GM19239 (cell line): ENCODE data around the gene OR4D9.
"Not testable (repeated sequence)": the region's sequence is repeated elsewhere in the genome, so short reads cannot be mapped to it uniquely, and the experiment has no call there.

Experiments
- DNase-seq: peaks from one replicate; pipeline ENCODE4 v3.0.0; 2011; ENCODE audit warnings: low spot score; ENCODE audit not compliant: insufficient read length
- FAIRE-seq: peaks from 2 replicates; lab custom pipeline; 2011; peaks lifted over from hg19 to GRCh38; lab: Jason Lieb, UNC

The OR4D9 gene

DNA sequence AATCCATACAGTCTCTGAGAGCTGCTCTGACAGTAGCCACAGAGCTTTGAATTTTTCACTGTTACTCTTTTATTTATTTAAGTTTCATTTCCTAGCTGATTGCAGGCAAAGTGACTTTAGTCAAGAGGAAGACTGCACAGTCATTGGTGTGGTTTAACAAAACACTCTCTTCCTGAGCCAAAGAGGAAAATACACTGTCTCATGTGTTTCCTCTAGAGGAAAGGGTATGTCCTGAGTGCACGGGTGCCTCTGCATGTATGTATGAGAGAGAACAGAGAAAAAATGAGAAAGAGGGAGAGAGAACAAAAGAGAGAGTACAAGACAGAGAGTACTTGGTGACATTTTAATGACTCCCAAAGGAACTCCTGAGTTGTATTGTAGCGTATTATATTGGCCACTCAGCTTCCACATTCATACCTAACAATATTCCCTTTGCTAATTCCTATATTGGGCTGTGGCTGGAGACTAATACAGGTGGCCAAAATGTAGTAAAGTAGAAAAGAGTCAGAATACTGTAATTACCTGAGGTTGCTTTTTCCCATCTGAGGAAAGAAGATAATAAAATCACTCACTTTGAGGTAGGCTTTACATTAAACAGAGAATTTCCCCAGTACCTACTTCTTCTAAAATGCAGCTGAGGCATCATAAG, at the start of gene OR4D9:
Gene OR4D9, plus strand, starts transcription at position 599 of the 649 bp plus-strand sequence. CDS start 3,374 bp downstream, outside the sequence.
- DNase-seq (no peak), FAIRE-seq (no peak)

DNA sequence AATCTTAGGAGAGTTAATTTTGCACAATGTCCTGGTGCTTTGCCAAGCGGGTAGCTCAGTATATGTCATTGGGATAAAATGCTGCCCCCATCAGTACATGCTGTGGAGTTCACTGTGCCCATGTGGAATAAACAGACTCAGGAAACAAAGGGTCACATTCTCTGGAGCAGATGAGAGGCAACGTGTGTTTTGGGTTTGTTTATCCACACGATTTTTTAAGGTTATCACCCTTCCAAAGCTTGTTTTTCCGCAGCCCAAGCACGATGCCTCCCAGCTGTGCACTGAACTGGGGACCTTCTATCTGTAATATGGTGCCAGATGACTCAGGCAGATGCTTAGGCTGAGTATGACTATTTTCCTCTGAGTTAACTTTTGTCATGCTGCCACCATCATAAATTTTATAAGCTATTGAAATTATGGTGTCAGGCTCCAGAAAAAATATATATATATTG, 48.1 kb upstream of the OR4D9 start:
- DNase-seq: no peak
- FAIRE-seq: no peak

DNA sequence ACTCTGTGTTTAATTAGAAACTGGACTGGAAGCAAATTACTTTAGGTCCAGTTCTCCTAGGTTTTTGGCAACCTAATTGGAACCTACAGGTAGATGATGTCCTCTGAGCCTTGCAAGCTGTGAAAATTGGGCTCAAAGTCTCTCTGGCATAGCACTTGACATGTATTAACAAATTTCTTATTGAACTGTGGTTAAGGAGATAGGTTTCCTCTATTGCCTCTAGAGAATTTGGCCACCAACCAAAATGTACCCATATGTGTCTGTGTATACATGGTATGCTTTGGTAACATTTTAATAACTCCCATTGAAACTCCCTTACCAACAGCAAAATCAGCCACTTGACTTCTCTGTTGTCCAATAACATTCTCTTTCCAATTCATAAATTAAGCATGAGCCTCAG, 38.3 kb upstream of the OR4D9 start, which contains the start of gene OR4D10:
Gene OR4D10, plus strand, starts transcription at position 301 of the 400 bp plus-strand sequence. CDS start 4,115 bp downstream, outside the sequence.
- FAIRE-seq (no peak), DNase-seq (no peak)

DNA sequence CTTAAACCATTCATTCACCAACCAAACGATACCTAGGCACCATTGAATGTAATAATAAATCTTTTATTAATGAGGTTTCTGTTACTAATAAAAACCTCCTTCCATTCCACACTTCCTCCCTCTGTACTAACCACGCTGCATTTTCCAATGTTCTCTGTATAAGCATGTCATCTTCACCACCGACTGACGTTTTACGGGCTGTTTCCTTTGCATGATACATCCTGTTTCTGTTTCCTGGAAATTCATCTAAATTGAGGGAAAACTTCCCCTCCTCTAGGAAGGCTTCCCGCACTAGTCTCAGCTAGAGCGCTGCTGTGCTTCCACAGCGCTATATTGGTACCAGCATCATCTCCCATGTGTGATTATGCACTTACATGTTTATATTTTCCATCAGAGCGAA, 36.2 kb upstream of the OR4D9 start:
- FAIRE-seq: no peak
- DNase-seq: no peak

DNA sequence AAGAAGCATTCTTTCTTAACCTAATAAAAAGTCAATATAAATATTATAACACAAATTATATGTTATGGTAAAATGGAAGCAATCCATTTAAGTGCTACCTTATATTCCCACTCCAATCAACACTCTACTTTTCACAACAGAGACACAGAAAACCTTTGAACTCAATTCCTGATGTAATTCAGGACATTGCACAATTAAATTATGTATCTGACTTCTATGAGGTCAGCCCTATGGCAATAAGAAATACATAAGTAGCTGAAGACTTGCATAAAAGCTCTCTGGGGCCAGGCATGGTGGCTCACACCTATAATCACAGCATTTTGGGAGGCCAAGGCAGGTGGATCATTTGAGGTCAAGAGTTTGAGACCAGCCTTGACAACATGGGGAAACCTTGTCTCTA, 31.4 kb upstream of the OR4D9 start:
- no peak for DNase-seq
- FAIRE-seq: no peak

DNA sequence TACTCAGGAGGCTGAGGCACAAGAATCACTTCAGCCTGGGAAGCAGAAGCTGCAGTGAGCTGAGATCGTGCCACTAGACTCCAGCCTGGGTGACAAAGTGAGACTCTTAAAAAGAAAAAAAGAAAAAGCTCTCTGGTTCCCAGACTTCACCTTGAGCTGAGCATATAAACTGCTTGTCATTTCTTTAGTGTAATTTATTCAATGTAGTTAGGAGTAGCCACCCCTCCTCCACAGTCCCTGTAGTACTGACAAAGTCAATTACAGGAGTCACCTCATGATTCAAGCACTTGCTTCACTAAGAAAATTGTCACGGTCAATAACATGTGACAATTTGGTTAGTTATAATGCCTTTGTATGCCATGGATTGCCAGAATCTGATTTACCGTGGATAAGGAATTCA, 31.0 kb upstream of the OR4D9 start:
- DNase-seq (no peak), FAIRE-seq (no peak)

DNA sequence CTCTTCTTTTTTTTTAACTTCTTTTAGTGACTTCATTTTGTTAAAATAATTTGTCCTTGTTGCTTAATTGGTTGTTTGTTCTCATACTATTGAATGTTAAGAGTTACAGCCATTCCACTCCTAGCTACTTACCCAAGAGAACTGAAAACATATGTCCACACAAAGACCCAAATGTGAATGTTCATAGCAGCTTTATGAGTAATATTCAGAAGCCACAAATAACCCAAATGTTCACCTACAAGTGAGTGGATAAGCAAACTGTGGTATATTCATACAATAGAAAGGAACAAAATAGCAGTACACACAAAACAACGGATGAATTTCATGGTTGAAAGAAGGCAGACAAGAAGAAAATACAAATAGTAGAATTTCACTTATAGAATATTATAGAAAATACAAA, 9.4 kb upstream of the OR4D9 start:
- FAIRE-seq: no peak
- DNase-seq: no peak

DNA sequence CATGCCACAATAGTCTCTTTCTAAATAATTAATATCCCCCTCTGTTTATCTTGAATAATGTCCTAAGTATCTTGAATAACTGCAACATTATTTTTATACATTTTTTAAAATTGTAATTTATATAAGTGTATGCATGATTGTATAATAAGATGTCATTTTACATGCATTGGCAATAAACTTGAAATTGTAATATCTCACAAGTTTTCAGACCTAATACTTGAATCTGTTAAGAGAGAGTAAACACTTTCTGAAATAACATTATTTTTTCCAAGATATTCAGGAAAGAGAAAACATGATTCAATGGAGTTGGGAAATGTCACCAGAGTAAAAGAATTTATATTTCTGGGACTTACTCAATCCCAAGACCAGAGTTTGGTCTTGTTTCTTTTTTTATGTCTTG, 8.1 kb upstream of the OR4D9 start, which contains the start of gene OR4D11:
Gene OR4D11, plus strand, starts transcription at position 301 of the 400 bp plus-strand sequence. Its CDS starts 0 bp downstream, at position 301.
- FAIRE-seq: no peak

DNA sequence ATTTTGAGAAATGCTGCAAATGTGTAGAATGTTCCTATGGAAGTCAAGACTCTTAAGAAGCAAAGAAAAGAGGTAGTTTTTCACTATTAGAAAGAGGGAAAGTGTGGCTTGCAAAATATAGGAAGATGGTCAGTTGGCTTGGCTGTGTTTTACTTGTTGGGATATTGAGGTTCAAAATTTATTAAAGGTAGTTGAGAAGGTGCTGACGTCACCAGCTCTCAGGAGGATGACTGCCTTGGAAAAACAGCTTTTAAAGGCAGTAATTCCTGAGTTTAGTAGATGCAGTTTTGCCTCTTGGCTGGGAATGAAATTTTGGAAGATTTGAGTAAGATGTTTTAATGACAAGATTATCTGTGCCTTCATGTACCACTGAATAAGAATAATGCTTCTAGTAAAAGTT, 336 bp downstream of the OR4D9 start:
- DNase-seq (no peak), FAIRE-seq (no peak)

More for the DNA sequence above, 8.1 kb upstream of the OR4D9 start, which contains the start of gene OR4D11:
- no peak for DNase-seq

DNA sequence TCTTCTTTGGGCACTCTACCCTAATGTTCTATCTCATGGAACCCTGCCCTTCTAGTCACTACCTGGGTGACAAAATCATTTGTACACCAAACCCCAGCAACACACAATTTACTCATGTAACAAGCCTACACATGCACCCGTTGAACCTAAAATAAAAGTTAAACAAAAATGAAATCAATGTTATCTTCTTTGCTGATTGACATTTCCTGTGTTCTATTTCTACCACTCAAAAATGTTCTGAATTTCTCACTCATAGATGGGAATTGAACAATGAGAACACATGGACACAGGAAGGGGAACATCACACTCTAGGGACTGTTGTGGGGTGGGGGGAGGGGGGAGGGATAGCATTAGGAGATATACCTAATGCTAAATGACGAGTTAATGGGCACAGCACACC, 8.8 kb downstream of the OR4D9 start:
- FAIRE-seq, DNase-seq: not testable (repeated sequence)

DNA sequence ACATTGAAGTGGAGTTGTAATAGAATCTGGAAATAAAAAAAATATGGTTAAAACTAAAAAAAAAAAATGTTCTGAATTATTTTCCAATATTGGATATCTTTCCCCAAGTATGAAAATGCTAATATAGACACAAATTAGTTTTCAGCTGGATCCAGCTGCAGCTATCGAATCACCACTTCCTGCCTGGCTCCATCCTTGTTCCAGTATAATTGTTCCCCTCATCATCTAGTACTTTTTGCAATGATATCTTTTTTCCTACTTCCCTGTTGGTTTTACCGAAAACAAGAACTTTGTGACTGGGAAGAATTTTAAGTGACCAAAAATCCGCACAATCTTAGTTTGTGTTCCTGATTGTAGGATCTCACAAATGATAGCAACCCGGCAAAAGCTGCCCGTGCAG, 9.4 kb downstream of the OR4D9 start:
- FAIRE-seq: peak; percentile 76
- no peak for DNase-seq

DNA sequence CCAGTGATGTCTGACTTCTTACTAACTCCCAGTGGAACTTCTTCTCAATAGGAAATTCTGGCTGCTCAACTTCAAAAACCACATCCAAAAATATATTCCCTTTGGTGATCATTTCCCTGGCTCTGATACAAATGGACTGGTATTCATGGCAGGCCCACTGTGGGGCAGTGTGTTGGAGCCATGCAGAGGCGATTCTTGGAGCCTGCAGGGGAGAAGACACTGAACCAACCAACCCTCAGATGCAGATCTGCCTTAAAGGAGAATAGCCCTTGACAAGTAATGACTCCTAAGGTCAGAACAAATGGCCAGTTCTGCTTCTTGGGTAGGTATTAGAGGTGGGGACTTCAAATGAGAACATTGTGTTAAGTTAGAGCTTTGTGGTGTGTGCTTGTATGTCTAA, 12.2 kb downstream of the OR4D9 start:
- no peak for FAIRE-seq
- DNase-seq: no peak

DNA sequence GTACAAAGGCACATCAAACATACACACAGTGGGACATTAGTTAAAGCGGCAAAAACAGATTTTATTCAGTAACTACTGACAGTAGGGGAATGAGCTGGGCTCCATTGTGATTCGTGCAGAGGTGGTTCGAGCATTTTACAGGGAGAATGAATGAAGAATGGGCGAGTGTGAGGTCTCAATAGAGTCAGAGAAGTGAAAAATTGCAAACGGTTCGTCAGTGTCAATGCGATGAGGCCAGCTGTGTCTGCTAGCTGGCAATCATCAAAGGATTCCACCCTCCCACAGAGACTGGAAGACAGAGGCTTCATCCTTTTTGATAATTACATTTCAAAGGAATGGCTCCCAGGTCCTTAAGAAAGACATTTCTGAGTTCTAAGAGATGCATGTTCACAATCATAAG, 17.4 kb downstream of the OR4D9 start:
- DNase-seq: no peak
- no peak for FAIRE-seq

DNA sequence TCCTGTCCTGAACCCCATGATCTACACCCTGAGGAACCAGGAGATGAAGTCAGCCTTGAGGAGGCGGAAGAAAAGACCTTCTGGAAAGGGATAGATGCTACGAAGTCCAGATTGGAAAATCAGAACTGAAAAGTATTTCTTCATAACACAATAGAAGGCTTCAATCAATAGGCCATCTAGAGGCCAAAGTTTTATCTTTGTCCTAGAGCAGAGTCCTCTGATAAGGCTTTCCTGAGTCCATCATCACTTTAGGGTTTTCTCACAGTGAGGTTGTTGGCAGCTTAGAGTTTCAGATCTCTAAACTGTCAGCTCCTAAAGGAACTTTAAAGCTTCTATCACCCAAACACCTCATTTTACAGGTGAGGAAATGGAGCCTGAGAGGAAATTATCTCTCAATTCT, 21.3 kb downstream of the OR4D9 start:
- FAIRE-seq (no peak), DNase-seq (no peak)

DNA sequence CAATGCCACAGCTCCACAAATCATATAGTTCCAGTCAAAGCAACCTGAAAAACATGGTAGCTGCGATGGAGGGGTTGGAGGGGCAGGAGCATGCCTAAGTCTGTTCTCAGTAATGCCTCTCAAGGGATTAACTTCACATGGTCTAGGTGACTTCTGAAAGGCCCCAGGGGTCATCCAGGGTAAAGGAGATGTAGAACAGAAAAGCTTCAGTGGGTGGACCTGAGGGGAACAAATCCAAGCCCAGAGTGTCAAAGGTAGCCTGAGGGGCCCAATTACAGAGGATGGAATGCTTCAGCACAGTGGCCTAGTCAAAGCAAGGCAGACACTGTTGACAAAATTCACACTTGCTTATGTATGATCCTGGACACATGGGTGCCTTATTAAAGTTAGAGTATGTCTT, 23.3 kb downstream of the OR4D9 start:
- FAIRE-seq (no peak), DNase-seq (no peak)

DNA sequence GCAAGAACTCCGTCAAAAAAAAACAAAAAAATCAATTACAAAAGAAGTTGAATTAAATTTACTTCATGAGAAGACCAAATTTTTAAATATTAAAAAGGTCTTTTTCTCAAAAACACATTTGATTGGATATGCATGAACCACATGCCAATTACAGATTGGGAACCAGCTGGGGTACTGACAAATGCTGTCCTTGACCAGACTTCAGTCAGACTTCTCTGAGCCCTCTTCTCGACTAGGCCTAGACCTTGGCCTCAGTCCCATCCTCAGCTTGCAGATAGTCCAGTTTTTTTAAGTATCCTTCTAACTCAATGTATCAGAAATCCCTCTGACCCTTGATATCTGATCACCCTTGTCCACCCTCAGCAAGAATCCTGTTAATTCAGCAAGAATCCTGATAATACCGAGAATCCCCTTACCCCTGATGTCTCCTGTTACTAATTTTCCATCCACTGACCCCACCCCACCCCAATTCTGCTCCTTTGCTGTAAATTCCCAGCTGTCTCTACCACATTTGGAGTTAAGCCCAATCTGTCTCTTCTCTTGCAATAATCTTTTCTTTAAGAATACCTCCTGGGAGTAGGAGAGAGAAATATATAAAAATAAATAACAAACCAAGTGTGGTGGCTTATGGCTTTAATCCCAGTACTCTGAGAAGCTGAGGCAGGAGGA, 30.9 kb downstream of the OR4D9 start:
- no peak for FAIRE-seq
- no peak for DNase-seq

DNA sequence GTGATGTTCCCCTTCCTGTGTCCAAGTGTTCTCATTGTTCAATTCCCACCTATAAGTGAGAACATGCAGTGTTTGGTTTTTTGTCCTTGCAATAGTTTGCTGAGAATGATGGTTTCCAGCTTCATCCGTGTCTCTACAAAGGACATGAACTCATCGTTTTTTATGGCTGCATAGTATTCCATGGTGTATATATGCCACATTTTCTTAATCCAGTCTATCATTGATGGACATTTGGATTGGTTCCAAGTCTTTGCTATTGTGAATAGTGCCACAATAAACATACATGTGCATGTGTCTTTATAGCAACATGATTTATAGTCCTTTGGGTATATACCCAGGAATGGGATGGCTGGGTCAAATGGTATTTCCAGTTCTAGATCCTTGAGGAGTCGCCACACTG, 32.4 kb downstream of the OR4D9 start:
- FAIRE-seq, DNase-seq: not testable (repeated sequence)

DNA sequence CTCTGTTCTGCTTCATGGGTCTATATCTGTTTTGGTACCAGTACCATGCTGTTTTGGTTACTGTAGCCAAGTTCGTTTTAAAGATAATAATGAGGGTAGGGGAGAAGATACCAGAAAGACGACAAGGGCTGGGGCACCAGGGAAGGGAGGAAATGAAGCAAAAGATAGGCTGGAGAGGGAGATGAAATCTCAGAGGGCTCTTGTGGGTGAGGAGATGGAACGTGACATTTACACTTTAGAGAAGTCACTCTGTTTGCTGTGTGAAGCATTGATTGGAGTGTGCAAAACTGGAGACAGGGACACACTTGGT, 33.5 kb downstream of the OR4D9 start:
- FAIRE-seq (no peak), DNase-seq (no peak)

DNA sequence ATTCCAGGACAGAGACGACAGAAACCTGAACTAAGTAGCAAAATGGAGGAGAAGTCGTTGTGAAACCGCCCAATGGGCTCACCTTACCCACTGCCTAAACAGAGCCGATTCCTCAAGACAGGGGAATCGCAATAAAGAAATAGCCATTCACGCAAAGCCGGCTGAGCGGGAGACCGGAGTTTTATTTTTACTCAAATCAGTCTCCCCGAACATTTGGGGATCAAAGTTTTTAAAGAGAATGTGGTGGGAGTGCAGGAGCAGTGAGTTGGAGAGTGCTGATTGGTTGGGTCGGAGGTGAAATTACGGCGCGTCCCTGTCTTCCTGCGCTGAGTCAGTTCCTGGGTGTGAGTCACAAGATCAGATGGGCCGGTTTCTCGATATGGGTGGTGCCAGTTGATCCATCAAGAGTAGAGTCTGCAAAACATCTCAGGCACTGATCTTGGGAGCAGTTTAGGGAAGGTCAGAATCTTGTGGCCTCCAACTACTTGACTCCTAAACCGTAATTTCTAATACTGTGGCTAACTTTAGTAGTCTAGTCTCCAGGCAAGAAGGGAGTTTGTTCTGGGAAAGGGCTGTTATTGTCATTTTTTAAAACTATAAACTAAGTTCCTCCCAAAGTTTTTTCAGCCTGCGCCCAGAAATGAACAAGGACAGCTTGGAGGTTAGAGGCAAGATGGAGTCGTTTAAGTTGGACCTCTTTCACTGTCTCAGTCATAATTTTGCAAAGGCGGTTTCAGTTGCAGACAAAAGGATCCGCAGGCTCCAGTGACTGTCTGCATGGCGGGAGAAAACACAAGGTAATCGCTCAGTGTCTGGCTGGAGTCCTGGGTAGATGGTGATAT, 34.1 kb downstream of the OR4D9 start:
- no peak for FAIRE-seq
- DNase-seq: no peak

DNA sequence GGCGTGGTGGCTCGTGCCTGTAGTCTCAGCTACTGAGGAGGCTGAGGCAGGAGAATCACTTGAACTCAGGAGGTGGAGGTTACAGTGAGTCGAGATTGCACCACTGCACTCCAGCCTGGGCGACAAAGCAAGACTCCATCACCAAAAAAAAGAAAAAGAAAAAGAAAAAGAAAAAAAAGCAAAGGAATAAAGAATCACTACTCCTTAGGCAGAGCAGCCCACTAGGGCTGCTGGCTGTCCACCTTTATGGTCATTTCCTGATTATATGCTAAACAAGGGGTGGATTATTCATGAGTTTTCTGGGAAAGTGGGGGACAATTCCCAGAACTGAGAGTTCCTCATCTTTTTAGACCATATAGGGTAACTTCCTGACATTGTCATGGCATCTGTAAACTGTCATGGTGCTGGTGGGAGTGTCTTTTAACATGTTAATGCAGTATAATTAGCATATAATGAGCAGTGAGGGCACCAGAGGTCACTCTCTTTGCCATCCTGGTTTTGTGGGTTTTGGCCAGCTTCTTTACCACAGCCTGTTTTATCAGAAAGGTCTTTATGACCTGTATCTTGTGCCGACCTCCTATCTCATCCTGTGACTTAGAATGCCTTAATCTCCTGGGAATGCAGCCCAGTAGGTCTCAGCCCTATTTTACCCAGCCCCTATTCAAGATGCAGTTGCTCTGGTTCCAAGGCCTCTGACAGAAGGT, 36.4 kb downstream of the OR4D9 start:
- FAIRE-seq: not testable (repeated sequence)

More for the DNA sequence above, 36.4 kb downstream of the OR4D9 start:
- not testable (repeated sequence) for DNase-seq
